Hepatocyte (in vitro differentiated cells): Measurements from ENCODE around the gene ERCC6L2. TPM values are rescaled to one million over a fixed set of nuclear protein-coding genes. Genes with fewer than 3 reads are reported as not detected.

ENCODE experiments used
- DNase-seq: peaks from one replicate; pipeline ENCODE4 v3.0.0-alpha.2; 2016; ENCODE audit warnings: low spot score
- H2AFZ ChIP-seq: fragments of 200-600 bp; sonication (generic); 2 replicates; pipeline ENCODE4 v1.6.0; 2016; ENCODE audit warnings: antibody characterized with exemption, mild to moderate bottlenecking
- H3K27ac ChIP-seq: fragments of 200-600 bp; sonication (generic); 2 replicates; pipeline ENCODE4 v1.5.1; 2016; ENCODE audit warnings: mild to moderate bottlenecking
- H3K27me3 ChIP-seq: fragments of 200-600 bp; sonication (generic); 2 replicates; pipeline ENCODE4 v1.6.1; 2016
- H3K36me3 ChIP-seq: fragments of 200-600 bp; sonication (generic); replicated peaks from 2 replicates; pipeline ENCODE4 v1.5.1; 2016; ENCODE audit warnings: low read depth; ENCODE audit not compliant: insufficient read depth
- H3K4me1 ChIP-seq: fragments of 200-600 bp; sonication (generic); 2 replicates; pipeline ENCODE4 v1.5.1; 2016; ENCODE audit warnings: mild to moderate bottlenecking, moderate library complexity; ENCODE audit not compliant: insufficient read depth
- H3K4me2 ChIP-seq: fragments of 200-600 bp; sonication (generic); 2 replicates; pipeline ENCODE4 v1.6.0; 2016
- H3K4me3 ChIP-seq: fragments of 200-600 bp; sonication (generic); 2 replicates; pipeline ENCODE4 v1.5.1; 2016; ENCODE audit warnings: mild to moderate bottlenecking
- H3K79me2 ChIP-seq: fragments of 200-600 bp; sonication (generic); 2 replicates; pipeline ENCODE4 v1.6.0; 2017; ENCODE audit warnings: mild to moderate bottlenecking
- H3K9me2 ChIP-seq: fragments of 200-600 bp; sonication (generic); replicated peaks from 2 replicates; pipeline ENCODE4 v1.6.0; 2017; ENCODE audit warnings: mild to moderate bottlenecking; ENCODE audit not compliant: insufficient read depth
- H3K9me3 ChIP-seq: fragments of 200-600 bp; sonication (generic); 2 replicates; pipeline ENCODE4 v1.5.1; 2016; ENCODE audit warnings: low read depth, mild to moderate bottlenecking
- H4K20me1 ChIP-seq: fragments of 200-600 bp; sonication (generic); 2 replicates; pipeline ENCODE4 v1.6.0; 2016; ENCODE audit warnings: mild to moderate bottlenecking; ENCODE audit not compliant: insufficient read depth, poor library complexity, severe bottlenecking
- CTCF ChIP-seq: fragments of 200-600 bp; sonication (generic); IDR thresholded peaks from 2 replicates; pipeline ENCODE4 v1.5.1; 2016; ENCODE audit warnings: antibody characterized with exemption, mild to moderate bottlenecking; ENCODE audit not compliant: poor library complexity
- EZH2 ChIP-seq: fragments of 200-600 bp; sonication (generic); IDR thresholded peaks from 2 replicates; pipeline ENCODE4 v1.6.1; 2016; ENCODE audit warnings: antibody characterized with exemption, mild to moderate bottlenecking, borderline replicate concordance
- EZH2phosphoT487 ChIP-seq: fragments of 200-600 bp; sonication (generic); IDR thresholded peaks from one replicate; pipeline ENCODE4 v1.6.1; 2018; ENCODE audit warnings: antibody characterized with exemption, mild to moderate bottlenecking, low read depth, moderate library complexity; ENCODE audit not compliant: unreplicated experiment, severe bottlenecking
- WGBS: methylation state at CpG from one replicate; pipeline ENCODE4 v1.1.6; 2016; ENCODE audit warnings: low lambda C conversion rate; ENCODE audit errors: missing lambda C conversion rate; 5-methylcytosine and 5-hydroxymethylcytosine counted together
- polyA plus RNA-seq: library from polyadenylated mRNA; unstranded; fragments of >200 nt; fragmentation: Nextera tagmentation; extraction: Ambion mirVana; gene quantifications from 2 replicates; pipeline ENCODE4 v1.2.1, GENCODE V29; 2016
- total RNA-seq: library from RNA; depleted of rRNA; stranded (reverse); fragments of >200 nt; gene quantifications from 2 replicates; pipeline ENCODE4 v1.2.3, GENCODE V29; 2014

ERCC6L2 gene
- total and polyA plus RNA-seq, 2 experiments from 2014 or later: 17.6 to 55.7 TPM

DNA sequence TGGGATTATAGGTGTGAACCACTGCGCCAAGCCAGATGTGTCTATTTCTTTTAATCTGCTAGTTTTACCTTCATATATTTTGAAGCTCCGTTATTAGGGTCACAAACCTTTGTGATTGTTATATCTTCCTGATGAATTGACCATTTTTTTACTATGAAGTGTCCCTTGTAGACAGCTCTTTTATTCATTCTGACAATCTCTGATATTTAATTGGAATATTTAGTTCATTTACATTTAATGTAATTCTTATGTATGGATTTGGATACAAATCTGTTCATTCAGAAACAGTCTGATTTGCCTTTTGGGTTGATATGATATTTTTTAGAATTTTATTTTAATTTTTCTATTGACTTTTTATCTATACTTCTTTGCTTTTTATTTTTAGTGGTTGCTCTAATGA lies 17.2 kb downstream of the ERCC6L2 start:
- Histone ChIP-seq H3K27ac (no peak overlapping the region), H3K79me2 (peaks cover 92% of the 10 kb centered on the region), H4K20me1 (no peaks in the 10 kb centered on the region), H3K9me3 (no peaks in the 10 kb centered on the region), H3K4me3 (no peak overlapping the region), H3K36me3 (no peaks in the 10 kb centered on the region), H3K27me3 (no peaks in the 10 kb centered on the region), H3K4me2 (no peak overlapping the region), H3K4me1 (no peaks in the 10 kb centered on the region), H3K9me2 (no peaks in the 10 kb centered on the region), H2AFZ (no peak overlapping the region)
- 98% methylated on average over 2 of the region's 2 CpGs for WGBS
- TF ChIP-seq EZH2phosphoT487: no peak
- TF ChIP-seq CTCF: no peak
- no peak for TF ChIP-seq EZH2
- no peak for DNase-seq

DNA sequence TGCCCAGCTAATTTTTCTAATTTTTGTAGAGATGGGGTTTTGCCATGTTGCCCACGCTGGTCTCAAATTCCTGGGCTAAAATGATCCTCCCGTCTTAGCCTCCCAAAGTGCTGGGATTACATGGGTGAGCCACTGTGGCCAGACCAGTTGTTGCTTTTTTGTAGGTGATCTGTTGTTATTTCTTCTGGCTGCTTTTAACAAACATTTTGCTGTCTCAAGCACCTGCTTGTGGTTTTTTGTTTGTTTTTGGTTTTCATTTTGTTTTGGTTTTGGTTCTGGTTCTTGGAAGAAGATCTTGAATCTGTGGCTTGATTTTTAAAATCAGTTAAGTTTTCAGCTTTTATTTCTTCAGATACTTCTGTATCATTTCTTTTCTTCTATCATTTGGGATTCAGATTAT lies 21.1 kb downstream of the ERCC6L2 start:
- Histone ChIP-seq H3K4me3 (no peak overlapping the region), H3K79me2 (peaks cover 73% of the 10 kb centered on the region), H3K4me2 (no peak overlapping the region), H3K36me3 (no peaks in the 10 kb centered on the region), H2AFZ (no peak overlapping the region), H3K9me3 (no peaks in the 10 kb centered on the region), H3K27me3 (no peaks in the 10 kb centered on the region), H4K20me1 (no peaks in the 10 kb centered on the region), H3K4me1 (no peaks in the 10 kb centered on the region), H3K27ac (no peak overlapping the region), H3K9me2 (no peaks in the 10 kb centered on the region)
- WGBS: 94% methylated on average over 2 of the region's 2 CpGs
- DNase-seq: no peak
- TF ChIP-seq EZH2 (no peak), CTCF (no peak), EZH2phosphoT487 (no peak)

DNA sequence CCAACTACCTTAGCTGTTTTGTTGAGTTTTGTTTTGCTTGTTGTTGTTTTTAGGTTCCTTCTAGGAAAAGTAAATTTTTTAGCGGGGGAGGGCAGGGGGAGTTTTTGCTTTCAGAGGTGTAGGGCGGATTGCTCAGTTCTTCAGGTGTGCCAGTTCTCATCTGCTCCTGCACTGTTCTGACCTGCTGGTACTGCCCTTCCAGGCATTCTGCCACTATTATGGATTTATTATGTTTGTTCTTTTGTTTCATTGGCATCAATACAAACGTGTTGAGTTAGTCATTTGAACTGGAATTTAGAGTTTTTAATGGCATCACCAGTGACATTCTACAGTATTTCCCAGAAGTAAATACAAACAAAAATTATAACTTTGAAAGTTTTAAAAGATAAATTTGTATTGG lies 26.0 kb downstream of the ERCC6L2 start:
- TF ChIP-seq CTCF (no peak), EZH2phosphoT487 (no peak), EZH2 (no peak)
- Histone ChIP-seq H3K9me2 (no peaks in the 10 kb centered on the region), H2AFZ (no peak overlapping the region), H3K4me1 (no peaks in the 10 kb centered on the region), H3K4me3 (no peak overlapping the region), H3K4me2 (no peak overlapping the region), H3K27ac (no peak overlapping the region), H3K36me3 (no peaks in the 10 kb centered on the region), H3K27me3 (no peaks in the 10 kb centered on the region), H3K9me3 (no peaks in the 10 kb centered on the region), H4K20me1 (no peaks in the 10 kb centered on the region), H3K79me2 (peaks cover 39% of the 10 kb centered on the region)
- WGBS: 84% methylated on average over 3 of the region's 3 CpGs
- no peak for DNase-seq

- H2AFZ ChIP-seq: no peak overlapping the region
- no peaks in the 10 kb centered on the region for H3K27me3 ChIP-seq
- H3K9me2 ChIP-seq: no peaks in the 10 kb centered on the region
- no peaks in the 10 kb centered on the region for H3K4me1 ChIP-seq
- H3K4me2 ChIP-seq: no peak overlapping the region
- TF ChIP-seq CTCF (no peak), EZH2phosphoT487 (no peak), EZH2 (no peak)
- no peaks in the 10 kb centered on the region for H4K20me1 ChIP-seq
- DNase-seq: no peak
- no peak overlapping the region for H3K27ac ChIP-seq
- H3K79me2 ChIP-seq: peaks cover 24% of the 10 kb centered on the region
- no peaks in the 10 kb centered on the region for H3K36me3 ChIP-seq
- no peaks in the 10 kb centered on the region for H3K9me3 ChIP-seq
- no peak overlapping the region for H3K4me3 ChIP-seq
Measured at GRCh38 chr9:95903398-95903797, 27.9 kb downstream of the ERCC6L2 start.
